Bone marrow (tissue), 2 donors: ENCODE data around the gene FOXL3.

Experiments
- DNase-seq, 2 donors: peaks; one replicate each; lab custom pipeline; 2025; lab: John Stamatoyannopoulos, UW

FOXL3 gene

GRCh38 chr7:302054-302992, 12.4 kb downstream of the FOXL3 start:
- DNase-seq, result no peak

- DNase-seq, result no peak
Observed at GRCh38 chr7:303425-303824, 13.5 kb downstream of the FOXL3 start.

GRCh38 chr7:303884-304573, 14.1 kb downstream of the FOXL3 start:
- DNase-seq, result no peak

GRCh38 chr7:304574-305409, 14.8 kb downstream of the FOXL3 start:
- no peak for DNase-seq

GRCh38 chr7:305410-306151, 15.6 kb downstream of the FOXL3 start:
- no peak for DNase-seq

GRCh38 chr7:307970-308369, 18.0 kb downstream of the FOXL3 start:
- no peak for DNase-seq

GRCh38 chr7:309586-310228, 19.7 kb downstream of the FOXL3 start:
- no peak for DNase-seq

- DNase-seq, result no peak
Observed at GRCh38 chr7:311131-311680, 21.2 kb downstream of the FOXL3 start.

- DNase-seq, result no peak
Observed at GRCh38 chr7:311796-312195, 21.8 kb downstream of the FOXL3 start.

GRCh38 chr7:312424-312823, 22.5 kb downstream of the FOXL3 start:
- DNase-seq, result no peak

GRCh38 chr7:314853-315252, 24.9 kb downstream of the FOXL3 start:
- DNase-seq, result no peak

GRCh38 chr7:315516-316265, 25.7 kb downstream of the FOXL3 start:
- no peak for DNase-seq

- DNase-seq, result no peak
Observed at GRCh38 chr7:317643-318405, 27.9 kb downstream of the FOXL3 start.

- DNase-seq, result no peak
Observed at GRCh38 chr7:318476-318875, 28.5 kb downstream of the FOXL3 start.

- DNase-seq, result no peak
Observed at GRCh38 chr7:318878-319661, 29.1 kb downstream of the FOXL3 start.

- DNase-seq, result no peak
Observed at GRCh38 chr7:320297-320696, 30.3 kb downstream of the FOXL3 start.

- DNase-seq, result peak in 1 of 2 donors; percentile 27
Observed at GRCh38 chr7:322111-322671, 32.2 kb downstream of the FOXL3 start.

GRCh38 chr7:322708-323111, 32.7 kb downstream of the FOXL3 start:
- no peak for DNase-seq
